ENCODE data around the gene RMRP. TPM values are rescaled to one million over a fixed set of nuclear protein-coding genes. Genes with fewer than 3 reads are reported as not detected.
"Not testable (repeated sequence)": the region's sequence is repeated elsewhere in the genome, so short reads cannot be mapped to it uniquely, and the experiment has no call there.

Gene RMRP
- total RNA-seq, 4 donors from 2014 or later, result 759 to 4,621 (median 3,503) TPM

DNA sequence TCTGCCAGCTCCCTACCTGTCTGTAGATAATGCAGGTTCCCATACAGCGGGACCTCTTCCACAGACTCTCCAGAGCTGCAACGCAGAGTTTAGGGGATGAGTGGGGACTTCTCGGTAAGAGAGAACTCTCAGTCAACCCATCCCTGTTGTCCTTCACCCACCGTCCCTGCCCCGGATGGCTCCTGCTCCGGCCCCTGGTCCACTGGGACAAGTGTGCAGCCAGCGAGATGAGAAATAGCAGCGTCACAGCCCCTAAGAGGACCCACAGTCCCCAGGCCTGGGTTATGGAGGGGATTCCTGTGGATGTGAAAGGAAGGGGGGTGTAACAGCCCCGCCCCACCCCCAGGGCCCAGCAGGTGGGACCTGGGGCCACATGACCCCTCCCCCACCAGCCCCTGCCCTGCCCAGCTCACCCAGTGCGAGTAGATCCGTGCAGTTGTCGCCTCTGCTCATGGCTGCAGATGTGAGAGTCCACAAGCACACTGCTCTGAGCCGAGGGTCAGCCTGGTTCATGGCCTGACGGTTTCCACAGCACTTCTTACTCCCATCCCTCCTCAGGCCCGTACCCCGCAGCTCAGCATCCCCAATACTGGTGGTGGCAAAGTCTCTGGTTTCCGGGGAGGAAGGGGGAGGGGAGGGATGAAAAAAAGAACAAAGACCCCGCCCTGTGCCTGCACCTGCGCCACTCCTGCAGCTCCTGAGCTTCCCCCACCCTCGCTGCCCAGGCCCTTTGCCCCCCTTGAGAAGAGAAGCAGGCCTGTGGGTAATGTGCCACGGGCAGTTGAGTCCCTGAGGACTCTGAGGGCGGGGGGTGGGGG, 7.3 kb downstream of the RMRP start, which contains the start of gene SIT1:
Gene SIT1, minus strand, starts transcription at position 591 of the 818 bp plus-strand sequence. Its CDS starts 78 bp downstream, at position 513.
- intact Hi-C loops (cut with DNase I), result no loop called here
- H3K36me3 ChIP-seq, result no peaks in the 10 kb centered on the region
- H3K9me3 ChIP-seq, result no peaks in the 10 kb centered on the region
- H3K27ac ChIP-seq, result peak within 1 kb of the TSS; percentile 3 to 78 (median 48)
- H3K27me3 ChIP-seq, result no peaks in the 10 kb centered on the region
- H3K4me1 ChIP-seq, result peaks cover 8 to 54% (median 23%) of the 10 kb centered on the region in 3 donors
- H3K4me3 ChIP-seq, result peak within 1 kb of the TSS; percentile 2 to 55 (median 24)
- TF ChIP-seq POLR2A (IDR thresholded peaks at IDR 0.05) (no peak), CTCF (IDR thresholded peaks at IDR 0.05) (no peak)
- 62 to 81% methylated on average over 7 to 14 of the region's 22 CpGs for WGBS, 2 donors
- no peak for DNase-seq

DNA sequence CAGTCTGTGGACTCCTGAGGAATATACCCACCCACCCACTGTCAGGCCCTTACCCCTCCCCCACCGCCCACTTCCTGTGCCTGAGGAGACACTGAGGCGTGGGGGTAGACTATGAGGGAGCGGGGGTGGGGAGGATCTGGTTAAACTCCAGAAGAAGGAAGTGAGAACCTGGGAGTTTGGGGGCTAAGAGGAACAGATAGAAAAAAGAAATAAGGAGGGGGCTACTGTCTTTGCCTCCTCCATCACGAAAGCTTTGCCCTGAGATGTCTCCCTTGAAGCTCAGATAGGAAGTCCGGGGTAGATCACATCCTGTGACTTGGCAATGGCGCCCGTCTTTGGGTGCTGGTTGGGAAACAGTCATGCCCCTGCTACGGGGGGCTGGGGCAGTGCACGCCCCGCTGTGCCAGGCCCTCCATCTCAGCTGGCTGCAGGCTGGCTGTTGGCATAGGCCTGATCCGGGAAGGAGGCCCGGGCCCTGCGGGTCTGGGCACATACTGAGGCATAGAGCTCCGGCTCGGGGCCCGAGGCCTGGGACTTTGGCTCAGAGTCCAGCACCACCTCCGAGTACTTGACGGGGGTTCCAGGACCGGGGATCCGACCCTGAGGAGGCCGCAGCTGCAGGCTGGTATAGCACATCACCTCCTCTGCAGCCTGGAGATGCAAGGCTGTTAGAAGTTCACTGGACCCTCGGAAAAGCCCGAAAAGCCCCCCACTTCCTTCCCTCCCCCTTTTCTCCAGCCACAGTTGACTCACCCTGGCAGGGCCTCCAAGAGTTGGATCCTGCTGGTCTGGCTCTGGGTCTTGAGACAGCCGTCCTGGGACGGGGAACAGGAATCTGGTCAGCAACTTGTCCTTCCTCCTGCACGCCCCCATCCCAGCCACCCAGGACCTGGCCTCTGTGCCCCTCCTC, 8.1 kb downstream of the RMRP start:
- intact Hi-C loops (cut with DNase I), result no loop called here
- H3K9me3 ChIP-seq, result no peaks in the 10 kb centered on the region
- H3K4me3 ChIP-seq, result peak overlapping the region in 3 of 4 donors; percentile 11 to 55 (median 37)
- H3K36me3 ChIP-seq, result no peaks in the 10 kb centered on the region
- H3K27me3 ChIP-seq, result no peaks in the 10 kb centered on the region
- no peak for DNase-seq
- TF ChIP-seq CTCF (IDR thresholded peaks at IDR 0.05) (no peak), POLR2A (IDR thresholded peaks at IDR 0.05) (no peak)
- H3K4me1 ChIP-seq, result peaks cover 8 to 61% (median 27%) of the 10 kb centered on the region in 3 donors
- 47 to 51% methylated on average over 8 to 14 of the region's 26 CpGs for WGBS, 2 donors
- H3K27ac ChIP-seq, result peak overlapping the region; percentile 3 to 78 (median 48)

- intact Hi-C loops (cut with DNase I), result no loop called here
- Histone ChIP-seq H3K4me1 (peaks cover 8 to 63% (median 15%) of the 10 kb centered on the region in 3 donors), H3K4me3 (peak overlapping the region; percentile 35 to 75 (median 60)), H3K9me3 (no peaks in the 10 kb centered on the region), H3K27ac (peak overlapping the region; percentile 79 to 94 (median 88)), H3K36me3 (no peaks in the 10 kb centered on the region), H3K27me3 (no peaks in the 10 kb centered on the region)
- TF ChIP-seq POLR2A (IDR thresholded peaks at IDR 0.05), result peak in 3 of 4 donors; percentile 10 to 92 (median 84)
- TF ChIP-seq CTCF (IDR thresholded peaks at IDR 0.05), result peak; percentile 93 to 99 (median 98)
- WGBS, 2 donors, result 1% methylated on average over 10 to 19 of the region's 58 CpGs
- peak; percentile 57 for DNase-seq
These were observed 11.1 kb downstream of the RMRP start for GRCh38 chr9:35646533-35647265.

DNA sequence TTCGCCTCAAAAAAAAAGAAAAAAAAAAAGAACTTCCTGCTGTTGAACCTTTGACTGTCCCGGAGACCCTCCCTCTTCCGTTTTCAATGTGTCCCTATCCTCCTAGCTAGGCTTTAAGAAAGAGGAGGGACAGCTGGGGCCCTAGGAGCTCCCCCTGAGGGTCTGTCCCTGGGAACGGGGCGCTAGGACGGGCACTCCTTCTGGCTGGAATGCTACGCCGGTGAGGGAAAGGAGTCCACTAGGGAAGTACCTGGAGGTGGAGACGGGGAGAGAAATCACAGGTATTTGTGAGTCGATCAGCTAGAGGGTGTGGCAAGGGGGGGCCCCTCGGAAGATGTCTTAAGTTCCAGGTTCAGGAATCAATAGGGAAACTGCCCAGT, 11.7 kb downstream of the RMRP start:
- TF ChIP-seq POLR2A (IDR thresholded peaks at IDR 0.05) (no peak), CTCF (IDR thresholded peaks at IDR 0.05) (no peak)
- no peaks in the 10 kb centered on the region for H3K9me3 ChIP-seq
- intact Hi-C loops (cut with DNase I), result no loop called here
- peak overlapping the region; percentile 79 to 94 (median 88) for H3K27ac ChIP-seq
- H3K4me3 ChIP-seq, result peak overlapping the region; percentile 35 to 75 (median 60)
- no peaks in the 10 kb centered on the region for H3K36me3 ChIP-seq
- no peaks in the 10 kb centered on the region for H3K27me3 ChIP-seq
- 1 to 2% methylated on average over 11 of the region's 11 CpGs for WGBS, 2 donors
- peaks cover 8 to 63% (median 15%) of the 10 kb centered on the region in 3 donors for H3K4me1 ChIP-seq
- DNase-seq, result no peak

GRCh38 chr9:35645736-35646135, 12.1 kb downstream of the RMRP start:
- H3K27me3 ChIP-seq; H3K36me3 ChIP-seq; intact Hi-C loops (cut with DNase I); H3K9me3 ChIP-seq; DNase-seq: not testable (repeated sequence)
- WGBS, 2 donors, result 40 to 43% methylated on average over 7 to 10 of the region's 10 CpGs
- Histone ChIP-seq H3K4me3 (peak overlapping the region; percentile 35 to 75 (median 60)), H3K27ac (peak overlapping the region; percentile 45 to 90 (median 82)), H3K4me1 (peaks cover 8 to 59% (median 15%) of the 10 kb centered on the region in 3 donors)

All from esophagus squamous epithelium (tissue), 5 donors.